K562 (cell line): ENCODE data around the gene C16orf96. TPM values are rescaled to one million over a fixed set of nuclear protein-coding genes. Genes with fewer than 3 reads are reported as not detected.

ENCODE experiments used
- ATAC-seq: fragments of 200-7000 bp; cut with Tn5 transposase; 3 replicates; pipeline ENCODE4 v1.9.1; 2020; ENCODE audit warnings: moderate library complexity
- BruUV-seq: library from RNA; stranded (reverse); fragments of 400-500 nt; replicated peaks from 2 replicates; lab custom pipeline; 2021; lab: Mats Ljungman, UMichigan
- CTCF ChIA-PET: fragments of 300-600 bp; formaldehyde crosslinking; extraction: SDS; loops from one replicate; lab custom pipeline; 2021; ENCODE audit warnings: low intra/inter-chr PET ratio; lab: Yijun Ruan, JAX
- POLR2A ChIA-PET: fragments of 300-600, 350-650 bp; sonication (Branson Sonifier 250); formaldehyde crosslinking; extraction: SDS; loops from one replicate; lab custom pipeline; 2021; ENCODE audit warnings: antibody characterized with exemption, inconsistent platforms; lab: Yijun Ruan, JAX
- DNase-seq, 4 experiments: peaks; one replicate each; pipeline versions ENCODE4 v3.0.0 to v3.0.0-alpha.2; 2011 to 2018; ENCODE audit warnings: low spot score in 3 of 4, mixed read lengths in 3 of 4; ENCODE audit errors: extremely low read depth in 1 of 4
- FAIRE-seq: peaks from 2 replicates; lab custom pipeline; 2011; peaks lifted over from hg19 to GRCh38; lab: Jason Lieb, UNC
- H2AFZ ChIP-seq: 2 replicates; pipeline ENCODE4 v1.6.0; 2011; ENCODE audit warnings: low read depth, low read length, control low read depth, inconsistent platforms
- H3K27ac ChIP-seq: fragments of 200-600 bp; 3 replicates; pipeline ENCODE4 v1.8.0; 2011; ENCODE audit warnings: low read depth, mild to moderate bottlenecking, control low read depth, inconsistent platforms, low read length, moderate library complexity, mixed read lengths; ENCODE audit errors: extremely low read depth
- H3K27me3 ChIP-seq, 2 experiments: fragments of 300-600 bp in 1 of 2; 2 replicates in 1 of 2; 3 replicates in 1 of 2; pipeline versions ENCODE4 v1.6.0 to v1.8.0; 2011; ENCODE audit warnings: inconsistent platforms in 2 of 2, low read length in 2 of 2, mild to moderate bottlenecking in 1 of 2, mixed read lengths in 1 of 2, moderate library complexity in 1 of 2; ENCODE audit not compliant: control insufficient read depth in 2 of 2, insufficient read depth in 2 of 2
- H3K36me3 ChIP-seq: fragments of 300-600 bp; 3 replicates; pipeline ENCODE4 v1.8.0; 2011; ENCODE audit warnings: mild to moderate bottlenecking, low read length, inconsistent platforms; ENCODE audit not compliant: control insufficient read depth, insufficient read depth
- H3K4me1 ChIP-seq, 2 experiments: fragments of 200-600 bp in 1 of 2; replicated peaks in 1 of 2; 2 replicates in 1 of 2; 3 replicates in 1 of 2; pipeline versions ENCODE4 v1.5.1 to v1.8.0; 2011; ENCODE audit warnings: inconsistent platforms in 2 of 2, low read length in 2 of 2, mild to moderate bottlenecking in 1 of 2, mixed read lengths in 1 of 2, moderate library complexity in 1 of 2; ENCODE audit not compliant: control insufficient read depth in 2 of 2, insufficient read depth in 2 of 2
- H3K4me2 ChIP-seq: 2 replicates; pipeline ENCODE4 v1.6.1; 2011; ENCODE audit warnings: low read length, control low read depth, inconsistent platforms, mixed read lengths; ENCODE audit not compliant: insufficient read depth
- H3K4me3 ChIP-seq: fragments of 200-600 bp; sonication (generic), shearing (Covaris generic); 2 replicates; pipeline ENCODE4 v1.5.1; 2016; ENCODE audit warnings: control low read depth, inconsistent platforms
- H3K79me2 ChIP-seq: fragments of 200-600 bp; 3 replicates; pipeline ENCODE4 v1.8.0; 2011; ENCODE audit warnings: low read length, inconsistent platforms; ENCODE audit not compliant: control insufficient read depth, insufficient read depth
- H3K9ac ChIP-seq, 2 experiments: 2 replicates each; pipeline versions ENCODE4 v1.6.0 to v1.6.1; 2011; ENCODE audit warnings: low read depth in 2 of 2, low read length in 2 of 2, control low read depth in 1 of 2, inconsistent platforms in 1 of 2, mild to moderate bottlenecking in 1 of 2, mixed read lengths in 1 of 2; ENCODE audit not compliant: insufficient read depth in 1 of 2
- H3K9me1 ChIP-seq: one replicate; pipeline ENCODE4 v1.6.0; 2011; ENCODE audit warnings: inconsistent platforms, mild to moderate bottlenecking, low read length, moderate library complexity; ENCODE audit not compliant: control insufficient read depth, insufficient read depth
- H3K9me3 ChIP-seq: replicated peaks from 2 replicates; pipeline ENCODE4 v1.5.1; 2011; ENCODE audit warnings: low read depth, low read length, inconsistent platforms; ENCODE audit not compliant: control insufficient read depth, insufficient read depth
- H4K20me1 ChIP-seq: replicated peaks from 2 replicates; pipeline ENCODE4 v1.6.1; 2011; ENCODE audit warnings: low read length, inconsistent platforms, mixed read lengths; ENCODE audit not compliant: control insufficient read depth, insufficient read depth
- ARID2 ChIP-seq: fragments of 450-650 bp; IDR thresholded peaks from 2 replicates; pipeline ENCODE4 v1.6.1; 2017; ENCODE audit warnings: antibody characterized with exemption, mild to moderate bottlenecking
- BACH1 ChIP-seq: fragments of 200-800 bp; sonication (Bioruptor generic); IDR thresholded peaks from 2 replicates; pipeline ENCODE4 v1.6.1; 2016; ENCODE audit warnings: missing genetic modification characterization, missing compliant biosample characterization
- BRD4 ChIP-seq: fragments of 200-600 bp; sonication (generic); IDR thresholded peaks from 2 replicates; pipeline ENCODE4 v1.6.1; 2017; ENCODE audit warnings: inconsistent platforms
- CBX3 ChIP-seq, 2 experiments: IDR thresholded peaks; 1 replicate in 1 of 2; 2 replicates in 1 of 2; pipeline ENCODE4 v1.6.1; 2012; ENCODE audit warnings: inconsistent platforms in 2 of 2, low read length in 2 of 2, borderline replicate concordance in 1 of 2, control low read depth in 1 of 2
- DLX4 ChIP-seq: fragments of 250-450 bp; sonication (Bioruptor Pico); IDR thresholded peaks from 2 replicates; pipeline ENCODE4 v1.6.1; 2021; ENCODE audit warnings: mild to moderate bottlenecking
- DNMT1 ChIP-seq: fragments of 450-650 bp; IDR thresholded peaks from 2 replicates; pipeline ENCODE4 v1.6.1; 2016; ENCODE audit warnings: antibody characterized with exemption, mild to moderate bottlenecking
- JUNB ChIP-seq: fragments of 450-650 bp; formaldehyde crosslinking; conservative IDR thresholded peaks from 2 replicates; pipeline ENCODE4 v1.4.0; 2020; ENCODE audit warnings: mild to moderate bottlenecking
- PURB ChIP-seq: sonication (generic); formaldehyde crosslinking; IDR thresholded peaks from 2 replicates; pipeline ENCODE4 v1.9.0; 2021; ENCODE audit warnings: low read depth, mild to moderate bottlenecking, missing genetic modification reagents
- SAFB ChIP-seq: fragments of 200-400 bp; formaldehyde crosslinking; IDR thresholded peaks from 2 replicates; pipeline ENCODE4 v1.6.1; 2017; ENCODE audit warnings: low read depth, low read length, borderline replicate concordance
- ZBTB43 ChIP-seq: sonication (generic); formaldehyde crosslinking; IDR thresholded peaks from 2 replicates; pipeline ENCODE4 v1.8.0; 2023; ENCODE audit warnings: mild to moderate bottlenecking, missing genetic modification reagents
- ZNF280A ChIP-seq: fragments of 450-650 bp; IDR thresholded peaks from 2 replicates; pipeline ENCODE4 v1.6.1; 2018; ENCODE audit warnings: mild to moderate bottlenecking, low read depth; ENCODE audit not compliant: partially characterized antibody
- ZNF644 ChIP-seq: fragments of 200-800 bp; sonication (Bioruptor generic); IDR thresholded peaks from 2 replicates; pipeline ENCODE4 v1.6.1; 2016; ENCODE audit warnings: low read depth, missing genetic modification characterization, missing compliant biosample characterization
- ZNF699 ChIP-seq: fragments of 250-450 bp; sonication (Bioruptor Pico); IDR thresholded peaks from 2 replicates; pipeline ENCODE4 v1.8.0; 2021; ENCODE audit warnings: mild to moderate bottlenecking, moderate library complexity; ENCODE audit not compliant: insufficient replicate concordance
- WGBS: fragments of 100-300 bp; shearing (Covaris generic); methylation state at CpG from one replicate; pipeline ENCODE4 v1.1.6; 2016; ENCODE audit warnings: low coverage, mixed read lengths; ENCODE audit not compliant: insufficient coverage; ENCODE audit errors: missing lambda C conversion rate; 5-methylcytosine and 5-hydroxymethylcytosine counted together
- in situ Hi-C: fragments of 300-500 bp; cut with MboI; formaldehyde crosslinking; loops from 4 replicates; pipeline ENCODE4 v1.15.0; 2018; ENCODE audit warnings: inconsistent platforms, mixed read lengths
- intact Hi-C: fragments of 100-400 bp; cut with micrococcal nuclease; formaldehyde crosslinking; loops from 2 replicates; pipeline ENCODE4 v1.14.2; 2022
- polyA plus RNA-seq, 8 experiments: library from polyadenylated mRNA; depleted of rRNA in 4 of 8; stranded (reverse) in 5 of 8; unstranded in 3 of 8; fragments of >200 nt; fragmentation: Nextera tagmentation in 2 of 8; fragmentation: Illumina TruSeq in 1 of 8; extraction: Ambion mirVana in 2 of 8; extraction: Trizol in 1 of 8; gene quantifications; 2 replicates each; pipeline versions ENCODE4 v1.2.1 to v1.2.3, GENCODE V29; 2011 to 2014; ENCODE audit warnings: inconsistent platforms in 1 of 8, missing spikeins in 1 of 8
- total RNA-seq, 7 experiments: library from RNA; depleted of rRNA in 6 of 7; stranded (reverse); fragments of >200 nt in 6 of 7; fragmentation: Illumina TruSeq in 2 of 7; extraction: Trizol in 2 of 7; gene quantifications; 2 replicates each; pipeline versions ENCODE4 v1.2.1 to v1.2.3, GENCODE V29; 2011 to 2021; ENCODE audit warnings: low replicate concordance in 1 of 7
- TF ChIP-seq, protein P1 (sequence below): fragments of 150-350 bp; conservative IDR thresholded peaks from 2 replicates; pipeline ENCODE4 v1.6.1; 2014; ENCODE audit warnings: low read length
- TF ChIP-seq, protein P2 (sequence below): fragments of 200-800 bp; sonication (Bioruptor generic); IDR thresholded peaks from 2 replicates; pipeline ENCODE4 v1.6.1; 2017; ENCODE audit warnings: missing genetic modification characterization, missing compliant biosample characterization

Gene C16orf96
- total and polyA plus RNA-seq, 9 of the 15 experiments (the other 6 are each of a cell fraction or from before 2014, with no cell fraction given), result not detected

GRCh38 chr16:4601864-4602186, 45.7 kb downstream of the C16orf96 start:
- Histone ChIP-seq H3K9me1 (no peaks in the 10 kb centered on the region), H3K27me3 (peaks cover 52 to 68% of the 10 kb centered on the region in 2 experiments), H3K4me2 (no peak overlapping the region), H3K36me3 (no peaks in the 10 kb centered on the region), H3K9ac (peak overlapping the region in 1 of 2 experiments; percentile 26; a peak in 1 of 4 replicates), H2AFZ (no peak overlapping the region), H3K27ac (no peak overlapping the region), H3K79me2 (no peaks in the 10 kb centered on the region), H4K20me1 (peaks cover 10% of the 10 kb centered on the region), H3K9me3 (no peaks in the 10 kb centered on the region), H3K4me3 (no peak overlapping the region), H3K4me1 (peaks cover 3 to 20% of the 10 kb centered on the region in 2 experiments; a peak in 3 of 5 replicates)
- ATAC-seq (no peak), DNase-seq (no peak), FAIRE-seq (no peak)
- whole genome bisulfite sequencing, result 13% methylated on average over 1 of the region's 6 CpGs
- ChIA-PET POLR2A (interaction anchor here (0.6 kb wide), 1 partner anchor 24 kb away, joined by 3 read pairs; no protein-coding TSS in a partner anchor), CTCF (no interaction called here)
- BruUV-seq, result no TSS peak
- intact Hi-C loops, result no loop called here
- in situ Hi-C loops, result no loop called here
- TF ChIP-seq ZBTB43 (CRISPR knock-in tag) (no peak), JUNB (no peak), PURB (no peak), ARID2 (no peak), CBX3 (IDR thresholded peaks at IDR 0.05; ENCODE audit: borderline replicate concordance in 1 of 2, low read length in 2 of 2) (no peak), ZNF644 (no peak), BACH1 (tag) (no peak), ZNF699 (no peak), DLX4 (CRISPR knock-in tag) (no peak), BRD4 (no peak), SAFB (no peak), DNMT1 (no peak), ZNF280A (no peak)
- TF ChIP-seq, protein P1, sequence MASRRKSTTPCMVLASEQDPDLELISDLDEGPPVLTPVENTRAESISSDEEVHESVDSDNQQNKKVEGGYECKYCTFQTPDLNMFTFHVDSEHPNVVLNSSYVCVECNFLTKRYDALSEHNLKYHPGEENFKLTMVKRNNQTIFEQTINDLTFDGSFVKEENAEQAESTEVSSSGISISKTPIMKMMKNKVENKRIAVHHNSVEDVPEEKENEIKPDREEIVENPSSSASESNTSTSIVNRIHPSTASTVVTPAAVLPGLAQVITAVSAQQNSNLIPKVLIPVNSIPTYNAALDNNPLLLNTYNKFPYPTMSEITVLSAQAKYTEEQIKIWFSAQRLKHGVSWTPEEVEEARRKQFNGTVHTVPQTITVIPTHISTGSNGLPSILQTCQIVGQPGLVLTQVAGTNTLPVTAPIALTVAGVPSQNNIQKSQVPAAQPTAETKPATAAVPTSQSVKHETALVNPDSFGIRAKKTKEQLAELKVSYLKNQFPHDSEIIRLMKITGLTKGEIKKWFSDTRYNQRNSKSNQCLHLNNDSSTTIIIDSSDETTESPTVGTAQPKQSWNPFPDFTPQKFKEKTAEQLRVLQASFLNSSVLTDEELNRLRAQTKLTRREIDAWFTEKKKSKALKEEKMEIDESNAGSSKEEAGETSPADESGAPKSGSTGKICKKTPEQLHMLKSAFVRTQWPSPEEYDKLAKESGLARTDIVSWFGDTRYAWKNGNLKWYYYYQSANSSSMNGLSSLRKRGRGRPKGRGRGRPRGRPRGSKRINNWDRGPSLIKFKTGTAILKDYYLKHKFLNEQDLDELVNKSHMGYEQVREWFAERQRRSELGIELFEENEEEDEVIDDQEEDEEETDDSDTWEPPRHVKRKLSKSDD, result no peak
- TF ChIP-seq, protein P2, sequence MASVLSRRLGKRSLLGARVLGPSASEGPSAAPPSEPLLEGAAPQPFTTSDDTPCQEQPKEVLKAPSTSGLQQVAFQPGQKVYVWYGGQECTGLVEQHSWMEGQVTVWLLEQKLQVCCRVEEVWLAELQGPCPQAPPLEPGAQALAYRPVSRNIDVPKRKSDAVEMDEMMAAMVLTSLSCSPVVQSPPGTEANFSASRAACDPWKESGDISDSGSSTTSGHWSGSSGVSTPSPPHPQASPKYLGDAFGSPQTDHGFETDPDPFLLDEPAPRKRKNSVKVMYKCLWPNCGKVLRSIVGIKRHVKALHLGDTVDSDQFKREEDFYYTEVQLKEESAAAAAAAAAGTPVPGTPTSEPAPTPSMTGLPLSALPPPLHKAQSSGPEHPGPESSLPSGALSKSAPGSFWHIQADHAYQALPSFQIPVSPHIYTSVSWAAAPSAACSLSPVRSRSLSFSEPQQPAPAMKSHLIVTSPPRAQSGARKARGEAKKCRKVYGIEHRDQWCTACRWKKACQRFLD (CRISPR knock-in tag), result no peak
